ENCODE measurements around the gene HDAC4.

DNA sequence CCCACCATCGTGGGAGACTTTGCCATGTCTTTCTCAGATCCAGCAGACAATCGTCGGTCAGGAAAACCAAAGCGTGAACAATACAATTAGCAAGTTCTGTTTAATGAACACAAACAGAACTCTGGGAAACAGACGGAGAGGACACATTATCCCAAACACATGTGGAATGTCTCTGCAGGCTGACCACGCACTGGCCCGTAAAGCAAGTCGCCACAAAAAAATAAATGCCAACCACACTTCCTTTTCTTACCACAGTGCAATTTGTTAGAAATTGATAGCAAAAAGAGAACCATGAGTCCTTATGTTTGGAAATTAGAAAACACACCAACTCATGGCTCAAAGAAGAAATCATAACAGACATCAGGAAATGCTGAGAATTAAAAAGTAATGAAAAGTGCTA is 342.1 kb downstream of the HDAC4 start:
- TF ChIP-seq EZH2 (IDR thresholded peaks at IDR 0.05; ENCODE audit: borderline replicate concordance) (no peak), EZH2phosphoT487 (IDR thresholded peaks at IDR 0.05; ENCODE audit: low read depth, severe bottlenecking, unreplicated experiment) (no peak)
- TF ChIP-seq, protein P1, sequence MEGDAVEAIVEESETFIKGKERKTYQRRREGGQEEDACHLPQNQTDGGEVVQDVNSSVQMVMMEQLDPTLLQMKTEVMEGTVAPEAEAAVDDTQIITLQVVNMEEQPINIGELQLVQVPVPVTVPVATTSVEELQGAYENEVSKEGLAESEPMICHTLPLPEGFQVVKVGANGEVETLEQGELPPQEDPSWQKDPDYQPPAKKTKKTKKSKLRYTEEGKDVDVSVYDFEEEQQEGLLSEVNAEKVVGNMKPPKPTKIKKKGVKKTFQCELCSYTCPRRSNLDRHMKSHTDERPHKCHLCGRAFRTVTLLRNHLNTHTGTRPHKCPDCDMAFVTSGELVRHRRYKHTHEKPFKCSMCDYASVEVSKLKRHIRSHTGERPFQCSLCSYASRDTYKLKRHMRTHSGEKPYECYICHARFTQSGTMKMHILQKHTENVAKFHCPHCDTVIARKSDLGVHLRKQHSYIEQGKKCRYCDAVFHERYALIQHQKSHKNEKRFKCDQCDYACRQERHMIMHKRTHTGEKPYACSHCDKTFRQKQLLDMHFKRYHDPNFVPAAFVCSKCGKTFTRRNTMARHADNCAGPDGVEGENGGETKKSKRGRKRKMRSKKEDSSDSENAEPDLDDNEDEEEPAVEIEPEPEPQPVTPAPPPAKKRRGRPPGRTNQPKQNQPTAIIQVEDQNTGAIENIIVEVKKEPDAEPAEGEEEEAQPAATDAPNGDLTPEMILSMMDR (IDR thresholded peaks at IDR 0.05; ENCODE audit: poor library complexity) = no peak
